K562 (cell line): Measurements from ENCODE around the gene WDR62. TPM values are rescaled to one million over a fixed set of nuclear protein-coding genes. Genes with fewer than 3 reads are reported as not detected.

Source experiments
- ARID2 ChIP-seq: fragments of 450-650 bp; IDR thresholded peaks from 2 replicates; pipeline ENCODE4 v1.6.1; 2017; ENCODE audit warnings: antibody characterized with exemption, mild to moderate bottlenecking
- BDP1 ChIP-seq: IDR thresholded peaks from 3 replicates; pipeline ENCODE4 v1.6.1; 2011; ENCODE audit not compliant: insufficient read length, insufficient read depth
- CHCHD3 ChIP-seq: fragments of 250-450 bp; sonication (Bioruptor Pico); IDR thresholded peaks from 2 replicates; pipeline ENCODE4 v2.1.2; 2022; ENCODE audit warnings: mild to moderate bottlenecking
- CHD4 ChIP-seq: fragments of 200-600 bp; sonication (generic); IDR thresholded peaks from 3 replicates; pipeline ENCODE4 v1.6.1; 2012; ENCODE audit warnings: low read depth, mild to moderate bottlenecking, mixed read lengths, low read length, inconsistent platforms; ENCODE audit not compliant: insufficient read depth, insufficient replicate concordance, poor library complexity, severe bottlenecking
- CSDE1 ChIP-seq, 2 experiments: fragments of 450-650 bp; IDR thresholded peaks; 2 replicates each; pipeline ENCODE4 v1.6.1; 2016; ENCODE audit warnings: mild to moderate bottlenecking in 1 of 2
- ERF ChIP-seq: fragments of 450-650 bp; formaldehyde crosslinking; IDR thresholded peaks from 2 replicates; pipeline ENCODE4 v1.4.0; 2020; ENCODE audit warnings: mild to moderate bottlenecking, mixed read lengths
- FOS ChIP-seq: IDR thresholded peaks from 3 replicates; pipeline ENCODE4 v1.6.1; 2011; ENCODE audit not compliant: insufficient read length; ENCODE audit errors: extremely low read depth
- HDGF ChIP-seq: fragments of 450-650 bp; IDR thresholded peaks from 2 replicates; pipeline ENCODE4 v1.6.1; 2016
- HINFP ChIP-seq: fragments of 450-650 bp; conservative IDR thresholded peaks from 2 replicates; pipeline ENCODE4 v1.6.1; 2016; ENCODE audit warnings: missing genetic modification characterization, low read depth, mild to moderate bottlenecking, control low read depth, missing compliant biosample characterization
- KDM4B ChIP-seq, 2 experiments: fragments of 450-650 bp in 1 of 2; sonication (generic) in 1 of 2; IDR thresholded peaks; 2 replicates each; pipeline ENCODE4 v1.6.1; 2016 to 2017; ENCODE audit warnings: borderline replicate concordance in 2 of 2, antibody characterized with exemption in 1 of 2, low read depth in 1 of 2, mild to moderate bottlenecking in 1 of 2
- KLF16 ChIP-seq: IDR thresholded peaks from 2 replicates; pipeline ENCODE4 v1.6.1; 2016; ENCODE audit warnings: antibody characterized with exemption
- MCM5 ChIP-seq: fragments of 450-650 bp; IDR thresholded peaks from 2 replicates; pipeline ENCODE4 v1.6.1; 2016; ENCODE audit warnings: low read depth
- NCOR1 ChIP-seq: fragments of 450-650 bp; IDR thresholded peaks from 2 replicates; pipeline ENCODE4 v1.6.1; 2016; ENCODE audit warnings: mild to moderate bottlenecking, moderate library complexity
- NFYB ChIP-seq: IDR thresholded peaks from 2 replicates; pipeline ENCODE4 v1.6.1; 2011; ENCODE audit warnings: mild to moderate bottlenecking, moderate library complexity; ENCODE audit not compliant: insufficient read length; ENCODE audit errors: extremely low read depth
- PHB ChIP-seq: fragments of 250-450 bp; sonication (Bioruptor Pico); IDR thresholded peaks from 2 replicates; pipeline ENCODE4 v1.5.0; 2021
- POLR2B ChIP-seq: fragments of 450-650 bp; IDR thresholded peaks from 2 replicates; pipeline ENCODE4 v1.6.1; 2018; ENCODE audit warnings: low read depth; ENCODE audit not compliant: partially characterized antibody
- POLR3A ChIP-seq: IDR thresholded peaks from 2 replicates; pipeline ENCODE4 v1.6.1; 2011; ENCODE audit warnings: borderline replicate concordance, mild to moderate bottlenecking, moderate library complexity; ENCODE audit not compliant: insufficient read length, insufficient read depth; ENCODE audit errors: extremely low read depth
- RBM34 ChIP-seq: fragments of 200-400 bp; formaldehyde crosslinking; IDR thresholded peaks from 2 replicates; pipeline ENCODE4 v1.6.1; 2018; ENCODE audit warnings: low read length, borderline replicate concordance; ENCODE audit not compliant: insufficient read depth
- SAFB2 ChIP-seq: fragments of 200-400 bp; formaldehyde crosslinking; IDR thresholded peaks from 2 replicates; pipeline ENCODE4 v1.6.1; 2018; ENCODE audit warnings: borderline replicate concordance, low read length, low read depth, moderate library complexity; ENCODE audit not compliant: severe bottlenecking
- SIN3A ChIP-seq, 2 experiments: fragments of 150-350 bp in 1 of 2; IDR thresholded peaks; 2 replicates each; pipeline ENCODE4 v1.6.1; 2011 to 2016; ENCODE audit warnings: borderline replicate concordance in 2 of 2, low read depth in 2 of 2, low read length in 2 of 2, mild to moderate bottlenecking in 2 of 2, moderate library complexity in 2 of 2; ENCODE audit not compliant: control insufficient read depth in 1 of 2
- SNAPC5 ChIP-seq: fragments of 250-450 bp; sonication (Bioruptor Pico); IDR thresholded peaks from 2 replicates; pipeline ENCODE4 v1.8.0; 2021; ENCODE audit warnings: moderate library complexity, mild to moderate bottlenecking, inconsistent platforms
- SREBF2 ChIP-seq: sonication (generic); formaldehyde crosslinking; IDR thresholded peaks from 2 replicates; pipeline ENCODE4 v1.4.0; 2020; ENCODE audit warnings: mild to moderate bottlenecking, missing genetic modification reagents
- THRB ChIP-seq: fragments of 450-650 bp; formaldehyde crosslinking; conservative IDR thresholded peaks from 2 replicates; pipeline ENCODE4 v1.4.0; 2022; ENCODE audit warnings: mild to moderate bottlenecking, missing genetic modification characterization
- ZNF134 ChIP-seq: fragments of 250-450 bp; sonication (Bioruptor Pico); conservative IDR thresholded peaks from 2 replicates; pipeline ENCODE4 v1.4.0; 2020
- ZNF3 ChIP-seq: fragments of 250-450 bp; sonication (Bioruptor Pico); IDR thresholded peaks from 2 replicates; pipeline ENCODE4 v1.5.0; 2021; ENCODE audit warnings: mild to moderate bottlenecking, moderate library complexity
- ZNF584 ChIP-seq: fragments of 200-800 bp; sonication (Bioruptor generic); IDR thresholded peaks from 2 replicates; pipeline ENCODE4 v1.6.1; 2016; ENCODE audit warnings: low read depth, mild to moderate bottlenecking, missing genetic modification characterization, missing compliant biosample characterization
- ZNF696 ChIP-seq: fragments of 250-450 bp; sonication (Bioruptor Pico); conservative IDR thresholded peaks from 2 replicates; pipeline ENCODE4 v1.4.0; 2020; ENCODE audit warnings: mild to moderate bottlenecking, moderate library complexity
- ZNF717 ChIP-seq: fragments of 250-450 bp; sonication (Bioruptor Pico); IDR thresholded peaks from 2 replicates; pipeline ENCODE4 v1.5.0; 2021
- polyA plus RNA-seq, 8 experiments: library from polyadenylated mRNA; depleted of rRNA in 4 of 8; stranded (reverse) in 5 of 8; unstranded in 3 of 8; fragments of >200 nt; fragmentation: Nextera tagmentation in 2 of 8; fragmentation: Illumina TruSeq in 1 of 8; extraction: Ambion mirVana in 2 of 8; extraction: Trizol in 1 of 8; gene quantifications; 2 replicates each; pipeline versions ENCODE4 v1.2.1 to v1.2.3, GENCODE V29; 2011 to 2014; ENCODE audit warnings: inconsistent platforms in 1 of 8, missing spikeins in 1 of 8
- total RNA-seq, 7 experiments: library from RNA; depleted of rRNA in 6 of 7; stranded (reverse); fragments of >200 nt in 6 of 7; fragmentation: Illumina TruSeq in 2 of 7; extraction: Trizol in 2 of 7; gene quantifications; 2 replicates each; pipeline versions ENCODE4 v1.2.1 to v1.2.3, GENCODE V29; 2011 to 2021; ENCODE audit warnings: low replicate concordance in 1 of 7

WDR62 gene
- total and polyA plus RNA-seq, 9 of the 15 experiments (the other 6 are each of a cell fraction or from before 2014, with no cell fraction given) = 0.35 to 32.8 (median 14.4) TPM

GRCh38 chr19:36139473-36140303 is 85.0 kb downstream of the WDR62 start, which contains the start of gene CAPNS1 (continued):
- TF ChIP-seq THRB (CRISPR knock-in tag) (0 out of 2 replicates have a peak, but pooled peaks have one; percentile 63), FOS (peak; percentile 5), ZNF696 (CRISPR knock-in tag) (no peak), NCOR1 (no peak), NFYB (no peak), HDGF (no peak), PHB (CRISPR knock-in tag) (no peak), HINFP (no peak; the same call in 1 of the 2 replicates), MCM5 (no peak), POLR2B (peak; percentile 79), CHD4 (no peak), ZNF3 (no peak), RBM34 (no peak), KLF16 (no peak), ERF (CRISPR knock-in tag) (no peak), CHCHD3 (CRISPR knock-in tag) (no peak), KDM4B (IDR thresholded peaks at IDR 0.05; ENCODE audit: borderline replicate concordance in 2 of 2, low read depth in 1 of 2) (peak in 1 of 2 experiments; percentile 40; a peak in 1 of 4 replicates), ZNF584 (CRISPR knock-in tag) (no peak), CSDE1 (IDR thresholded peaks at IDR 0.05) (no peak), SAFB2 (no peak), SIN3A (IDR thresholded peaks at IDR 0.05; ENCODE audit: borderline replicate concordance in 2 of 2, control insufficient read depth in 1 of 2, low read depth in 2 of 2, low read length in 2 of 2) (peak; percentile 43 to 56; a peak in 2 of 4 replicates), BDP1 (no peak), SNAPC5 (CRISPR knock-in tag) (no peak), POLR3A (no peak), ARID2 (no peak), SREBF2 (CRISPR knock-in tag) (no peak), ZNF717 (no peak), ZNF134 (CRISPR knock-in tag) (no peak)
